ENCODE measurements around the gene FNDC3B. TPM values are rescaled to one million over a fixed set of nuclear protein-coding genes. Genes with fewer than 3 reads are reported as not detected.

Gene FNDC3B
- total RNA-seq, 1 donor: 139 TPM

GRCh38 chr3:172142051-172142863 is 102.9 kb downstream of the FNDC3B start:
- peak; percentile 69 for DNase-seq (ENCODE audit: low read depth)
- no peak overlapping the region for H3K4me3 ChIP-seq (ENCODE audit: low read depth, low read length)
- TF ChIP-seq, protein P1, sequence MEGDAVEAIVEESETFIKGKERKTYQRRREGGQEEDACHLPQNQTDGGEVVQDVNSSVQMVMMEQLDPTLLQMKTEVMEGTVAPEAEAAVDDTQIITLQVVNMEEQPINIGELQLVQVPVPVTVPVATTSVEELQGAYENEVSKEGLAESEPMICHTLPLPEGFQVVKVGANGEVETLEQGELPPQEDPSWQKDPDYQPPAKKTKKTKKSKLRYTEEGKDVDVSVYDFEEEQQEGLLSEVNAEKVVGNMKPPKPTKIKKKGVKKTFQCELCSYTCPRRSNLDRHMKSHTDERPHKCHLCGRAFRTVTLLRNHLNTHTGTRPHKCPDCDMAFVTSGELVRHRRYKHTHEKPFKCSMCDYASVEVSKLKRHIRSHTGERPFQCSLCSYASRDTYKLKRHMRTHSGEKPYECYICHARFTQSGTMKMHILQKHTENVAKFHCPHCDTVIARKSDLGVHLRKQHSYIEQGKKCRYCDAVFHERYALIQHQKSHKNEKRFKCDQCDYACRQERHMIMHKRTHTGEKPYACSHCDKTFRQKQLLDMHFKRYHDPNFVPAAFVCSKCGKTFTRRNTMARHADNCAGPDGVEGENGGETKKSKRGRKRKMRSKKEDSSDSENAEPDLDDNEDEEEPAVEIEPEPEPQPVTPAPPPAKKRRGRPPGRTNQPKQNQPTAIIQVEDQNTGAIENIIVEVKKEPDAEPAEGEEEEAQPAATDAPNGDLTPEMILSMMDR (IDR thresholded peaks at IDR 0.05; ENCODE audit: insufficient read depth, low read length): no peak

- no peak overlapping the region for H3K4me3 ChIP-seq (ENCODE audit: low read depth, low read length)
- TF ChIP-seq, protein P1 (IDR thresholded peaks at IDR 0.05; ENCODE audit: insufficient read depth, low read length): no peak
- no peak for DNase-seq (ENCODE audit: low read depth)
These were observed 103.6 kb downstream of the FNDC3B start for GRCh38 chr3:172142864-172143451.

DNA sequence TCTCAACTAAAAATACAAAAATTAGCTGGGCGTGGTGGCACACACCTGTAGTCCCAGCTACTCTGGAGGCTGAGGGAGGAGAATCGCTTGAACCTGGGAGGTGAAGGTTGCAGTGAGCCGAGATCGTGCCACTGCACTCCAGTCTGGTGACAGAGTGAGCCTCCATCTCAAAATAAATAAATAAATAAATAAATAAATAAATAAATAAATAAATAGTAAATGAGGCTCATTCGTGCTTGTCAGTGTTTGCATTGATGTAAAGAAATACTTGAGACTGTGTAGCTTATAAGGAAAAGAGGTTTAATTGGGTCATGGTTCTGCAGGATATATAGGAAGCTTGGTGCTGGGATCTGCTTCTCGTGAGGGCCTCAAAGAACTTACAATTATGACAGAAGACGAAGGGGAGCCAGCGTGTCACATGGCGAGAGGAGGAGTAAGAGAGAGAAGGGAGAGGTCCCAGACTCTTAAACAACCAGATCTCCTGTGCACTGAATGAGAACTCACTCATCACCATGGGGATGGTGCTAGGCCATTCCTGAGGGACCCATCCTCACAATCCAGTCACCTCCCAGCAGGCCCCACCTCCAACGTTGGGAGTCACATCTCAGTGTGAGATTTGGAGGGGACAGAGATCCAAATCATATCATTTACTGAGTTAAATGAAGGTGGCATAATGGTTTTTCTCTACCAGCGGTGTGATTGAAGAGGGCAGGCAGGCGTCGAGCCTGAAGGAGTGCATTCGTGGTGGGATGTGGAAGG is 104.5 kb downstream of the FNDC3B start:
- no peak overlapping the region for H3K4me3 ChIP-seq (ENCODE audit: low read depth, low read length)
- TF ChIP-seq, protein P1 (IDR thresholded peaks at IDR 0.05; ENCODE audit: insufficient read depth, low read length): no peak
- DNase-seq (ENCODE audit: low read depth): no peak

DNA sequence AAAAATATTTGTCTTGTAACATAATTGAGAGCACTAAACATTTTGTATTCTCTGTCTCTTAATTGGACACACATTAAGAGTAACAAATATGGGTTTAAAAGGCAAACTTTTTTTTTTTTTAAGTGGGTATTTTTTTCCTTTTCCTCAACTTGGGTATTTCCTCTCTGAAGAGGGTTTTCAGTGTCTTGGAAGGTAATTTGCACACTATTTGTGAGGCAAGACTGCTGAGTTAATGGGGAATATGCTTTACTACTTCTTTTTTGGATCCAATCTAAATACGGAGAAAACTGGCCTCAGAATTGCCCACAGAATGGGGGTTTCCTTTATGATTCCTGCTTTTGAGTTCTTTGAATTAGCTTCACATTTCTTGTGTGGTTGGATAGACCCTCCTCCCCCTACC is 105.2 kb downstream of the FNDC3B start:
- TF ChIP-seq, protein P1 (IDR thresholded peaks at IDR 0.05; ENCODE audit: insufficient read depth, low read length): no peak
- H3K4me3 ChIP-seq (ENCODE audit: low read depth, low read length): no peak overlapping the region
- DNase-seq (ENCODE audit: low read depth): no peak

DNA sequence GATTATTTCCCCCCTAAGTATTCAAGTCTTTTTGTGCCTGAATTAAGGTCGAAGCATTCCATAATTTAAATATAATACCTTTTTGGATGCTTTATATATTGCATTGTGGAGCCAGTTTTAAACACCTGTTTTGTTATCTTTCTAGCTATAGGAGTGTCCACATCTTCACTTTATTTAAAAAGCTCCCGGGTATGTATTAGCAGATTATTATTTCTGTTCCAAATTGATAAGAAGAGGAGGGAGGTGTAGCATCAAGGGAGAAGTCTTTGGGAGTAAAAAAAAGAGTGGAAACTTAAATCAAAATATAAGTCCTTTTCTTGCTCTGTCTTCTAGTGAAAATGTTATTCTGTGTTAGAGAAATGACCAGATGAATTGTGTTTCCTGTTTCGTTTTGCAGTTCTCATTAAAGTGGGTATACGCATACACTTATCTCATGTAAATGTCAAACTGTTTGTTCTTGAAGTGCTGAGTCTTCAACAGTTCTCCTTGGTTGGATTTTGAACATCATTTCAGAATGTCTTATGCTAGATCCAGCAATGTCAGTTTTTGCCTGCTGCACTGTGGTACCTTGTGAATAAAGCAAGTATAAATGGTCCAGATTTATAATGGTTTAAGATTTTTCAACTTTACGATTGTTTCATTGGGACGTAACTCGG is 105.8 kb downstream of the FNDC3B start:
- no peak for DNase-seq (ENCODE audit: low read depth)
- no peak overlapping the region for H3K4me3 ChIP-seq (ENCODE audit: low read depth, low read length)
- TF ChIP-seq, protein P1 (IDR thresholded peaks at IDR 0.05; ENCODE audit: insufficient read depth, low read length): no peak

DNA sequence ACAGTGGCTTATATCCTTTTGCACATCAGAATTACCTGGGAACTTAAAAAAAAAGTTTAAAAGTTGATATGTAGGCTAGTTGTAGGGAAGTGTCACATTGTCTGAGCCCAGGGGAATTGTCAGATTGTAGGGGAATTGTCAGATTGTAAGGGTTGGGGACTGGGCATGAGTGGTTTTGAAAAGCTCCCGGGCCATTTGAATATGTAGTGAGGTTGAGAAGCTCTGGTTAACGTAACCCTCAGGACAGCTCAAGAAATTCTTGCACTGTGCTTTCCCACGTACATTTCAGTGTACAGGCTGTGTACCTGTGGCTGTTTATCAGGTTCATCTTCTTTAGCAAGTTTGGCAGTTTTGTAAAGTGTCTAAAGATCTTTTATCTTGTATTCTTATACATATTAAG is 107.0 kb downstream of the FNDC3B start:
- no peak for DNase-seq (ENCODE audit: low read depth)
- TF ChIP-seq, protein P1 (IDR thresholded peaks at IDR 0.05; ENCODE audit: insufficient read depth, low read length): no peak

More for the DNA sequence above, 107.0 kb downstream of the FNDC3B start:
- H3K4me3 ChIP-seq (ENCODE audit: low read depth, low read length): no peak overlapping the region

All from fibroblast of the aortic adventitia (primary cell).